Epithelial cell of prostate (primary cell): Measurements from ENCODE around the gene CSN1S1.
A peak's percentile ranks its signal among the peaks of the same experiment; 100 is the strongest.

Experiments
- DNase-seq: peaks from one replicate; pipeline ENCODE4 v3.0.0-alpha.2; 2011; ENCODE audit warnings: low read depth, low spot score
- H3K27ac ChIP-seq: fragments of 450-650 bp; 2 replicates; pipeline ENCODE4 v1.5.1; 2017; ENCODE audit warnings: mild to moderate bottlenecking

Gene CSN1S1

DNA sequence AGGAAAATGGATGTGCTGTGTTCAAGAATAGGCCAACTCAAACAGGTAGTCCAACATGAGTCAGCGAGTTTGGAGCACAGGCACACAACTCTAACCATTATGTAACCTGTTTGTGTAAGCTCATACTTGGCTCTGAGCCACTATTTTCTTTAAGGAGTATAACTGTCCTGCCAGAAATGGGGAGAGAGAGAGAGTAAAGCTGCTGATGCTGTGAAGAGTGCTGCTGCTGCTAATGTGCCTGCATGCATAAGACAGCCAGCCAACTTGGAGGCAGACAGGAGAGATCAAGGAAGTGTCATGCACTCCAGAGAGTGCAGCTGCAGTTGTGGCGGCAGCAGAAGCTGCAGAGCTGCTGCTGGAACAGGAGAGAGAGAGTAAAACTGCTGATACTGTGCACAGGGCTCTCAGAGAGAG lies 53.2 kb downstream of the CSN1S1 start:
- DNase-seq = peak; percentile 74

DNA sequence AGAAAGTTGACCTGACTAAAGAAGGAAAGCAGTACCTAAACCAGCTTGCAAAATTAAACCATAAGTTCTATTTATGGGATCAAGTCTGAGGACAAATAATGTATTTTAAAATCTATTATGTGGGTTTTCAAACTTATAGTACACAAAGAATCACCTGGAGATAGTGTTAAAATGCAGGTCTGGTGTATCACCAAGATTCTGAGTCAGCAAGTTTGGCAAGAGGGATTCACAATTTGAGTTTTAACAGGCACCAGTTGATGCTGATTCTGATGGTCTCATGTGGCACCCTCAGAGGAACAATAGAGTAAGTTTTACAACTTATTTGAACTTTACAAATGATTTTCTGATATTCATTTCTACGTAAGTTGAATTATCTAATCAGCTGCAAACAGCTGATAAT lies 55.8 kb downstream of the CSN1S1 start:
- no peak for DNase-seq
- no peak overlapping the region for H3K27ac ChIP-seq

More for the DNA sequence above, 53.2 kb downstream of the CSN1S1 start:
- no peak overlapping the region for H3K27ac ChIP-seq

DNA sequence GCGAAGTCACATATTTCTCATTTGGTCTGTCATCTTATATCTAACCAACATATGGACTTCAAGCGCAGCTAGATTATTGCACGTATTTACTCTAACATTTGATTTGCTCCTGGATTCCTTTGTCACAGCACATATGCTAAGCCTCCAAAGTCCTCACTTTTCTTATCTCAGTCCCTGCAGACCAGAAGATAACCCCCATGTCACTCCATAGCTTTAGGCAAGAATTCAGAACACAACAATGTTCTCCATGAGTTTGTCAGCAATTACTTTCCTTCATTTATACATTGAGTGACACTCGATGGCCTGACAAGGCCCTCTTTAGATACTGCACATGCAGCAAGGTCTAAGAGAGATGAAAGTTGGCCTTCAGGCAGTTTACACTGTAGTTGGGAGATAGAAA lies 60.1 kb downstream of the CSN1S1 start:
- H3K27ac ChIP-seq = no peak overlapping the region
- no peak for DNase-seq

DNA sequence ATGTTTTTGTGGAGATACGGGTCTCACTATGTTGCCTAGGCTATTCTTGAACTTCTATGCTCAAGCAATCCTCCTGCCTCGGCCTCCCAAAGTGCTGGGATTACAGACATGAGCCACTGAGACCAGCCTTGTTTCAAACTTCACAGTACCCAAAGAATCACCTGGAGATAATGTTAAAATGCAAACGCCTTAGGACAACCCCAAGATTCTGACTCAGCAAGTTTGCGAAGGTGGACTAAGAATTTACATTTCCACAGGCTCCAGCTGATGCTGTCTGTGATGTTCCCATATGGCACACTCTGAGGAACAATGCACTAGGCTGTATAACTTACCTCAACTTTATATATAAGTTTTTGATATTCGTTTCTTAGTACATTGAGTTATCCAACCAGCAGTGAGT lies 63.9 kb downstream of the CSN1S1 start:
- DNase-seq = no peak
- no peak overlapping the region for H3K27ac ChIP-seq

DNA sequence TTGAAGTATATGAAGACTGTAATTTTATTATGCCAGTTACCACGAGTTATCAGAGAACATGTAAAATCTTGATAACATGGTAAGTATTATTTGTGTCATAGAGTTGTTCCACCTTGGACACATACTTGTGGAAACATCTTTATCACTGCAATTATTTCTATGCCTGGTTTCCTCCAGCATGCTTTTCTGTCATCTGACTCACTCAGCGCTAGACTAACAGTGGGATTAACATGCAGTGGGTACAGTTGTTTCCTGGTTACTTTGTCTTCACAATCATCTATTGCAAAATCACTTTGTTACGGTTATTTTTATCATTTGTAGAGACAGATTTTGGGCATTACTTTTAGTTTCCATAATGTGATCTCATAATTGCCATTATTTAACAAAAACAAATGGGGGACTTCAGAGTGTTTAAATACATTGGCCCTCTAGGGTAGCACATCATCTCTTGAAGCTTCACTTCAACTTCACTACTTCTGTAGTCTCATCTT lies 64.7 kb downstream of the CSN1S1 start, which contains the start of gene STATH:
TSS of gene STATH (plus strand) at position 441 of the 491 bp plus-strand sequence. CDS start 2,472 bp downstream, outside the sequence.
- peak; percentile 8 for DNase-seq
- no peak within 1 kb of the TSS for H3K27ac ChIP-seq
